SK-N-SH (cell line): ENCODE data around the gene OR8D1.

Experiments used
- CTCF ChIP-seq: fragments of 200-600 bp; sonication (generic); IDR thresholded peaks from 2 replicates; pipeline ENCODE4 v1.6.1; 2017; ENCODE audit warnings: antibody characterized with exemption, mild to moderate bottlenecking, moderate library complexity
- NFIC ChIP-seq: IDR thresholded peaks from 2 replicates; pipeline ENCODE4 v1.4.0; 2012; ENCODE audit warnings: borderline replicate concordance
- POLR2AphosphoS5 ChIP-seq: IDR thresholded peaks from 2 replicates; pipeline ENCODE4 v1.6.1; 2012; ENCODE audit warnings: low read depth, low read length
- RFX5 ChIP-seq: IDR thresholded peaks from 2 replicates; pipeline ENCODE4 v1.6.1; 2012; ENCODE audit warnings: mild to moderate bottlenecking, improper control_type of control experiment, low read length
- YY1 ChIP-seq: IDR thresholded peaks from 2 replicates; pipeline ENCODE4 v1.4.0; 2012; ENCODE audit warnings: low read depth, mild to moderate bottlenecking

- no peak for TF ChIP-seq POLR2AphosphoS5
- TF ChIP-seq NFIC = no peak
- no peak for TF ChIP-seq YY1
- no peak for TF ChIP-seq CTCF
- TF ChIP-seq RFX5 = no peak
Observed at GRCh38 chr11:124315052-124315451, 1.3 kb upstream of the OR8D1 start.
